GM12801 (cell line): ENCODE measurements around the gene PXDC1.

Experiments used
- CTCF ChIP-seq: IDR thresholded peaks from one replicate; pipeline ENCODE4 v1.5.1; 2011; ENCODE audit warnings: control low read depth; ENCODE audit not compliant: insufficient read length; ENCODE audit errors: extremely low read depth

Gene PXDC1

DNA sequence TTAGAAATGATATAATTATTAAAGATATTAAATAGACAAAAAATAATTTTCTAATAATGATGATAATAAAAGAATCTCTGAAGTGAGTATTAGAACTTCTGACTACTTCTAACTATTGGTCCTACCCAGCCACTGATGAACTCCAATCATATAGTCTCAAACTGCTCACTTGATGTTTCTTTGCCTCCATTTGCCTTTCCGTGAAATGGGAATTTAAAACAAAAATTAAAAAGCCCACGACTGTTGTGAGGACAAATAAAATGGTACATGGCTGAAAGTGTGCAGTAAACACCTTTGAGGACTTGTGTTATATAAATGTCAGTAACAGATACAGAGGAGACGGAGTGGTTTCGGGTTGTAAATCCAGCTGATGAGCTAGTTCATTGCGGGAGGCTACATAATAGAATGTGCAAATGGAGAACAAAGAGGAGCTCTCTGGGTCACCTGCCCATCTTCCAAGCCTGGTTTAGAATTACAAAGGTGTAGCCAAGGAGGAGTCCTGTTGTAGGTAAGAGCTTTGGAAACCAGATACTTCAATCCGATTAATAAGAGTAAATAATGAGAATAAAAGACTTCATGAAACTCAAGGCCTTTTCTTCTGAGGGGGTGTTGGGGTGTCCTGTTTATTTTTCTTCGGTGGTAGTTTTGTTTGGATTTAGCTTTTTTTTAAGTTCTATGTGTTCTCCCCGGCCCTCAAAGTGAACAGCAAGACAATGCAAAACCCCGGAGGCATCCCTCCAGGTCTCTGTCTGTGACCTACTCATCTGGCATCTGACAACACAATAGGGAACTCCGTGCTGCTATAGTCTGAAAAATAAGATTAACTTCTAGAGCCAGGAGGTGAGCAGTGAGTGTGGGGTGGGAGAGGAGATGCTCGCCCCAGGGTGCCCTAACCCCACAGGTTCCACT lies 4.4 kb upstream of the PXDC1 start:
- TF ChIP-seq CTCF: no peak

DNA sequence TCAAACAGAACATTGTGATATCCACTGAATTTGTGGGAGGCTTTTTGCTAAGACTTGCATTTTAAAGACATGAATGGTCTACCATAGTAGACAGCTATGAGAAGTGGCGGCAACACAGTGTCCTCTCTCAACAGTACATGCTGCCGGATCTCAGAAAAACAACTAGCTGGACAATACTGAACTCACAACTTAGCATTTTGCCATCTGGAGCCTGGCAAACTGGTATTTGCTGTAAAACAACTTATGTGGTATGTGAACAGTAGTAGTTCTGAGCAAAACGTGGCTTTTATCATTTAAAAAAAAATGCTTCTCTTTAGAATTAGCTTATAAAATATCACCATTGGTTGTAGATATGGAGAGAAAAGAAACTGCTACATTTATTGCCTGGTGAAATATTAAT lies 3.3 kb upstream of the PXDC1 start:
- TF ChIP-seq CTCF: no peak

GRCh38 chr6:3753228-3753835 lies 1.8 kb upstream of the PXDC1 start:
- no peak for TF ChIP-seq CTCF

GRCh38 chr6:3752531-3753227 lies 1.2 kb upstream of the PXDC1 start:
- no peak for TF ChIP-seq CTCF

DNA sequence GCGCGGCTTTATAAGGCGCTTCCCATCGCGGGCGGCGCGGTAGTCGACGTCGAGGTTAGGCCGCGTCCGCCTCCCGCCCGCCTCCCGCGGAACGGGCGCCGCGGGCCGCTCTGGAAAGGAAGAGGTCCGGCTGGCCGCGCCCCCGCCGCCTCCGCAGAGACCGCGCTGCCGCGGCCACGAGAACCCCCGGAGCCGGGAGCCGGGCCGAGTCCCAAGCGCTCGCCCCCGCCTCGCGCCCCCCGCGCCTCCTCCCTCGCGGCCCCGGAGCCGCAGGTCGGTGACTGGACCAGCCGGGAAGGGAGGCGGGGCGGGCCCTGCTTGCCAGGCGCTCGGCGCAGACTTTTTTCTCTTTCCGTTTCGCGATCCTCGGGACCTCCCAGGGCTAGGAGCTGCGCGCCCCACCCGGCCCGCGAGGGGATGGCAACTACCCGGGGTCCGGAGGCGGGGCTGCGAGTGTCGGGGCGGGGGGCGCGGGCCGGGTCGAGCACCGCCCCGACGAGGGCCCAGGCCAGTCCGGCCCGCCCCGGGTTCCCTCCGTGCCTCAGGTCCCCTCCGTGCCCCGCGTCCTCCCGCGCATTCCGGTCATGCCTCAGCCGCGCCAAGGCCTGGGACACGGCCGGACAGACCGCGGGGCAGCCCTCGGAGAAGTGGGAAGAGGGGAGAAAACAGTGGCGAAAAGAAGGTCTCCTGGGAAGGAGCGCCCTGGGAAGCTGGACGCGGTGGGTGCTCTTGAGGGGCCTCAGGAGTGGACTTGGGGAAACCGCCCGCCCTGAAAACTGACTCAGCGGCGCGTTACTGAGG lies 417 bp upstream of the PXDC1 start:
- TF ChIP-seq CTCF: no peak

- TF ChIP-seq CTCF: no peak
These were observed 1.0 kb downstream of the PXDC1 start for GRCh38 chr6:3750317-3751076.
